NK-92 (cell line): Measurements from ENCODE around the gene MOB1A.
"Not testable (repeated sequence)": the region's sequence is repeated elsewhere in the genome, so short reads cannot be mapped to it uniquely, and the experiment has no call there.

Experiments
- DNase-seq: peaks from one replicate; lab custom pipeline; 2025; ENCODE audit not compliant: unreplicated experiment; lab: John Stamatoyannopoulos, UW

The MOB1A gene

GRCh38 chr2:74199275-74199701 is 20.6 kb upstream of the MOB1A start:
- no peak for DNase-seq

- DNase-seq, result peak; percentile 41
These were observed 20.0 kb upstream of the MOB1A start, which contains the start of gene MTHFD2 for GRCh38 chr2:74198461-74199274. TSS of gene MTHFD2 (plus strand) at chr2:74198615. CDS start at chr2:74198642, 27 bp downstream.

GRCh38 chr2:74198023-74198460 is 19.4 kb upstream of the MOB1A start:
- no peak for DNase-seq

- DNase-seq, result no peak
These were observed 18.4 kb upstream of the MOB1A start for GRCh38 chr2:74197049-74197448.

GRCh38 chr2:74194799-74195198 is 16.1 kb upstream of the MOB1A start:
- DNase-seq, result no peak

GRCh38 chr2:74191596-74192380 is 13.1 kb upstream of the MOB1A start:
- no peak for DNase-seq

- DNase-seq, result no peak
These were observed 10.0 kb upstream of the MOB1A start for GRCh38 chr2:74188696-74189095.

GRCh38 chr2:74188018-74188601 is 9.4 kb upstream of the MOB1A start:
- no peak for DNase-seq

GRCh38 chr2:74186706-74187105 is 8.0 kb upstream of the MOB1A start:
- DNase-seq, result not testable (repeated sequence)

- DNase-seq, result no peak
These were observed 7.4 kb upstream of the MOB1A start for GRCh38 chr2:74186038-74186437.

GRCh38 chr2:74183878-74184277 is 5.2 kb upstream of the MOB1A start:
- DNase-seq, result no peak

GRCh38 chr2:74181739-74182138 is 3.1 kb upstream of the MOB1A start:
- no peak for DNase-seq

GRCh38 chr2:74179063-74179865 is 585 bp upstream of the MOB1A start:
- no peak for DNase-seq

- no peak for DNase-seq
These were observed 983 bp downstream of the MOB1A start for GRCh38 chr2:74177696-74178095.

- no peak for DNase-seq
These were observed 3.8 kb downstream of the MOB1A start for GRCh38 chr2:74174909-74175308.

GRCh38 chr2:74168739-74169138 is 9.9 kb downstream of the MOB1A start:
- no peak for DNase-seq

GRCh38 chr2:74164761-74165160 is 13.9 kb downstream of the MOB1A start:
- DNase-seq, result no peak

- DNase-seq, result no peak
These were observed 15.7 kb downstream of the MOB1A start for GRCh38 chr2:74162951-74163350.

GRCh38 chr2:74155830-74156229 is 22.8 kb downstream of the MOB1A start:
- DNase-seq, result no peak

- DNase-seq, result no peak
These were observed 25.7 kb downstream of the MOB1A start for GRCh38 chr2:74152954-74153353.
